Right atrium auricular region (tissue), 2 donors: Measurements from ENCODE around the gene UNK. TPM values are rescaled to one million over a fixed set of nuclear protein-coding genes. Genes with fewer than 3 reads are reported as not detected.

ENCODE experiments used
- DNase-seq: peaks from one replicate; pipeline ENCODE4 v3.0.0-alpha.2; 2019; ENCODE audit warnings: low spot score
- H3K27ac ChIP-seq, 2 donors: fragments of 200-600 bp; sonication (generic); 1 replicate in 1 of 2; 2 replicates in 1 of 2; pipeline ENCODE4 v1.5.1; 2016 to 2019
- H3K27me3 ChIP-seq, 2 donors: fragments of 200-600 bp; sonication (generic); one replicate each; pipeline versions ENCODE4 v1.5.1 to v1.6.0; 2017 to 2019
- H3K36me3 ChIP-seq: fragments of 200-600 bp; sonication (generic); one replicate; pipeline ENCODE4 v1.5.1; 2016
- H3K4me1 ChIP-seq, 2 donors: fragments of 200-600 bp; sonication (generic); one replicate each; pipeline versions ENCODE4 v1.5.1 to v1.6.0; 2017 to 2019
- H3K4me3 ChIP-seq, 2 donors: fragments of 200-600 bp; sonication (generic); 1 replicate in 1 of 2; 2 replicates in 1 of 2; pipeline ENCODE4 v1.5.1; 2017 to 2019; ENCODE audit warnings: mild to moderate bottlenecking in 1 of 2, moderate library complexity in 1 of 2
- H3K9me3 ChIP-seq, 2 donors: fragments of 200-600 bp; sonication (generic); one replicate each; pipeline ENCODE4 v1.5.1; 2019
- CTCF ChIP-seq, 2 donors: fragments of 200-600 bp; sonication (generic); IDR thresholded peaks; one replicate each; pipeline ENCODE4 v1.5.1; 2019; ENCODE audit warnings: antibody characterized with exemption in 2 of 2
- total RNA-seq, 2 donors: library from RNA; depleted of rRNA; stranded (reverse); fragments of >200 nt; gene quantifications; one replicate each; pipeline ENCODE4 v1.1.0, GENCODE V29; 2016

UNK gene
- total RNA-seq, 2 donors from 2014 or later: 18.8 to 25.3 TPM

GRCh38 chr17:75821552-75821951 lies 36.9 kb downstream of the UNK start:
- DNase-seq: no peak
- Histone ChIP-seq H3K4me3 (no peak overlapping the region), H3K4me1 (peaks cover 0 to 17% of the 10 kb centered on the region in 2 donors), H3K27me3 (no peaks in the 10 kb centered on the region), H3K9me3 (no peaks in the 10 kb centered on the region), H3K36me3 (peaks cover 82% of the 10 kb centered on the region), H3K27ac (no peak overlapping the region)
- TF ChIP-seq CTCF (IDR thresholded peaks at IDR 0.05): no peak

- Histone ChIP-seq H3K9me3 (no peaks in the 10 kb centered on the region), H3K36me3 (peaks cover 74% of the 10 kb centered on the region), H3K4me3 (no peak overlapping the region), H3K27me3 (no peaks in the 10 kb centered on the region), H3K4me1 (peaks cover 0 to 24% of the 10 kb centered on the region in 2 donors), H3K27ac (peak overlapping the region in 1 of 2 donors; percentile 31)
- TF ChIP-seq CTCF (IDR thresholded peaks at IDR 0.05): no peak
- no peak for DNase-seq
These were observed 37.7 kb downstream of the UNK start for GRCh38 chr17:75822119-75822799.

- Histone ChIP-seq H3K27me3 (no peaks in the 10 kb centered on the region), H3K36me3 (peaks cover 69% of the 10 kb centered on the region), H3K4me3 (no peak overlapping the region), H3K9me3 (no peaks in the 10 kb centered on the region), H3K4me1 (peaks cover 0 to 29% of the 10 kb centered on the region in 2 donors), H3K27ac (peak overlapping the region in 1 of 2 donors; percentile 31)
- TF ChIP-seq CTCF (IDR thresholded peaks at IDR 0.05): no peak
- no peak for DNase-seq
These were observed 38.2 kb downstream of the UNK start for GRCh38 chr17:75822800-75823166.

GRCh38 chr17:75823257-75824041 lies 38.8 kb downstream of the UNK start:
- Histone ChIP-seq H3K4me1 (peaks cover 0 to 36% of the 10 kb centered on the region in 2 donors), H3K4me3 (no peak overlapping the region), H3K36me3 (peaks cover 63% of the 10 kb centered on the region), H3K27me3 (no peaks in the 10 kb centered on the region), H3K9me3 (no peaks in the 10 kb centered on the region), H3K27ac (no peak overlapping the region)
- TF ChIP-seq CTCF (IDR thresholded peaks at IDR 0.05): no peak
- DNase-seq: no peak

DNA sequence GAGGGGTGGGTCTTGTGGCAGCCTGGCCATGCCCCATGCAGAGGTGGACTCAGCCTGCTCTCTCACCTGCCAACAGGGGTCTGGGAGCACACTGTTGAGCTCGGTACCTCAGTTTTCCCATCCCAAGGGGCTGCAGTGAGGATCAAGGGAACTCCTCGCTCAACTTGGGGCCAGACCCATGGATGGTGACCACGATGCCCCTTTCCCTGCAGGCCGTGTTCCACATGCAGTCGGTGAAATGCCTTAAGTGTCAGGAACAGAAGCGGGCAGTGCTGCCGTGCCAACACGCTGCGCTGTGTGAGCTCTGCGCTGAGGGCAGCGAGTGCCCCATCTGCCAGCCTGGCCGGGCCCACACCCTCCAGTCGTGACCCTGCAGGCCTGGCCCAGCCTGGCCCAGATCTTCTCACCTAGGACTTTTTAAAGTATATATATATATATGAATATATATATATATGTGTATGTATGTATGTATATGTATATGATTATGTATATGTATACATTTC lies 39.5 kb downstream of the UNK start:
- peaks cover 0 to 38% of the 10 kb centered on the region in 2 donors for H3K4me1 ChIP-seq
- H3K36me3 ChIP-seq: peaks cover 56% of the 10 kb centered on the region
- H3K27ac ChIP-seq: no peak overlapping the region
- H3K9me3 ChIP-seq: no peaks in the 10 kb centered on the region
- no peak for TF ChIP-seq CTCF (IDR thresholded peaks at IDR 0.05)
- no peak for DNase-seq
- no peak overlapping the region for H3K4me3 ChIP-seq
- no peaks in the 10 kb centered on the region for H3K27me3 ChIP-seq
